Muscle layer of duodenum (tissue), 2 donors: Measurements from ENCODE around the gene TMEM184A.

ENCODE experiments used
- H3K27ac ChIP-seq: one replicate; pipeline ENCODE4 v1.7.0; 2013; ENCODE audit warnings: mild to moderate bottlenecking, low read length
- H3K27me3 ChIP-seq: one replicate; pipeline ENCODE4 v1.7.0; 2013; ENCODE audit warnings: low read depth, mild to moderate bottlenecking, control low read depth, low read length
- H3K36me3 ChIP-seq, 2 donors: one replicate each; pipeline ENCODE4 v1.7.0; 2013; ENCODE audit warnings: low read length in 2 of 2, control low read depth in 1 of 2, mild to moderate bottlenecking in 1 of 2; ENCODE audit not compliant: insufficient read depth in 2 of 2, control insufficient read depth in 1 of 2
- H3K4me1 ChIP-seq, 2 donors: one replicate each; pipeline ENCODE4 v1.7.0; 2013; ENCODE audit warnings: low read length in 2 of 2, mild to moderate bottlenecking in 2 of 2, control low read depth in 1 of 2, moderate library complexity in 1 of 2; ENCODE audit not compliant: insufficient read depth in 2 of 2, control insufficient read depth in 1 of 2
- H3K4me3 ChIP-seq, 2 donors: one replicate each; pipeline ENCODE4 v1.7.0; 2013; ENCODE audit warnings: low read length in 2 of 2, low read depth in 1 of 2, mild to moderate bottlenecking in 1 of 2
- H3K9me3 ChIP-seq, 2 donors: one replicate each; pipeline ENCODE4 v1.7.0; 2013; ENCODE audit warnings: low read length in 2 of 2, control low read depth in 1 of 2, mild to moderate bottlenecking in 1 of 2; ENCODE audit not compliant: control insufficient read depth in 1 of 2
- donor health status: healthy.

The TMEM184A gene

GRCh38 chr7:1555046-1555812 lies 776 bp downstream of the TMEM184A start:
- H3K27ac ChIP-seq, result peak overlapping the region; percentile 39
- H3K9me3 ChIP-seq, result no peaks in the 10 kb centered on the region
- no peaks in the 10 kb centered on the region for H3K27me3 ChIP-seq
- no peaks in the 10 kb centered on the region for H3K36me3 ChIP-seq
- H3K4me3 ChIP-seq, result peak overlapping the region in 1 of 2 donors; percentile 26
- H3K4me1 ChIP-seq, result peaks cover 0 to 11% of the 10 kb centered on the region in 2 donors

- H3K9me3 ChIP-seq, result no peaks in the 10 kb centered on the region
- no peaks in the 10 kb centered on the region for H3K27me3 ChIP-seq
- H3K36me3 ChIP-seq, result no peaks in the 10 kb centered on the region
- H3K4me1 ChIP-seq, result peaks cover 0 to 11% of the 10 kb centered on the region in 2 donors
- peak overlapping the region in 1 of 2 donors; percentile 26 for H3K4me3 ChIP-seq
- H3K27ac ChIP-seq, result no peak overlapping the region
These were observed 1.5 kb downstream of the TMEM184A start for GRCh38 chr7:1554333-1555045.

GRCh38 chr7:1553512-1554210 lies 2.3 kb downstream of the TMEM184A start:
- no peaks in the 10 kb centered on the region for H3K36me3 ChIP-seq
- H3K27ac ChIP-seq, result no peak overlapping the region
- no peaks in the 10 kb centered on the region for H3K27me3 ChIP-seq
- no peaks in the 10 kb centered on the region for H3K9me3 ChIP-seq
- peaks cover 0 to 11% of the 10 kb centered on the region in 2 donors for H3K4me1 ChIP-seq
- H3K4me3 ChIP-seq, result no peak overlapping the region

GRCh38 chr7:1552200-1552599 lies 3.8 kb downstream of the TMEM184A start:
- H3K4me1 ChIP-seq, result peaks cover 0 to 11% of the 10 kb centered on the region in 2 donors
- no peaks in the 10 kb centered on the region for H3K9me3 ChIP-seq
- H3K4me3 ChIP-seq, result no peak overlapping the region
- H3K27ac ChIP-seq, result no peak overlapping the region
- H3K27me3 ChIP-seq, result no peaks in the 10 kb centered on the region
- H3K36me3 ChIP-seq, result no peaks in the 10 kb centered on the region

- Histone ChIP-seq H3K9me3 (no peaks in the 10 kb centered on the region), H3K4me1 (peaks cover 0 to 8% of the 10 kb centered on the region in 2 donors), H3K4me3 (no peak overlapping the region), H3K36me3 (no peaks in the 10 kb centered on the region), H3K27me3 (no peaks in the 10 kb centered on the region), H3K27ac (no peak overlapping the region)
These were observed 5.2 kb downstream of the TMEM184A start for GRCh38 chr7:1550846-1551155.

- Histone ChIP-seq H3K9me3 (no peaks in the 10 kb centered on the region), H3K27ac (no peak overlapping the region), H3K27me3 (no peaks in the 10 kb centered on the region), H3K4me1 (peaks cover 0 to 2% of the 10 kb centered on the region in 2 donors), H3K36me3 (no peaks in the 10 kb centered on the region), H3K4me3 (no peak overlapping the region)
These were observed 5.8 kb downstream of the TMEM184A start for GRCh38 chr7:1550005-1550845.

- H3K36me3 ChIP-seq, result no peaks in the 10 kb centered on the region
These were observed 6.5 kb downstream of the TMEM184A start for GRCh38 chr7:1549357-1550004.

GRCh38 chr7:1548944-1549343 lies 7.1 kb downstream of the TMEM184A start:
- Histone ChIP-seq H3K27me3 (no peaks in the 10 kb centered on the region), H3K27ac (no peak overlapping the region), H3K9me3 (no peaks in the 10 kb centered on the region), H3K4me1 (no peaks in the 10 kb centered on the region), H3K4me3 (no peak overlapping the region), H3K36me3 (peaks cover 0 to 5% of the 10 kb centered on the region in 2 donors)

More at GRCh38 chr7:1549357-1550004, 6.5 kb downstream of the TMEM184A start:
- no peak overlapping the region for H3K4me3 ChIP-seq
- H3K4me1 ChIP-seq, result no peaks in the 10 kb centered on the region
- H3K27me3 ChIP-seq, result no peaks in the 10 kb centered on the region
- no peaks in the 10 kb centered on the region for H3K9me3 ChIP-seq
- H3K27ac ChIP-seq, result no peak overlapping the region

- Histone ChIP-seq H3K4me3 (no peak overlapping the region), H3K27ac (no peak overlapping the region), H3K36me3 (peaks cover 0 to 10% of the 10 kb centered on the region in 2 donors)
These were observed 7.6 kb downstream of the TMEM184A start for GRCh38 chr7:1548438-1548831.

GRCh38 chr7:1547777-1548437 lies 8.1 kb downstream of the TMEM184A start:
- no peak overlapping the region for H3K4me3 ChIP-seq
- H3K27me3 ChIP-seq, result no peaks in the 10 kb centered on the region
- no peaks in the 10 kb centered on the region for H3K9me3 ChIP-seq
- no peaks in the 10 kb centered on the region for H3K4me1 ChIP-seq
- H3K27ac ChIP-seq, result no peak overlapping the region
- H3K36me3 ChIP-seq, result peaks cover 0 to 15% of the 10 kb centered on the region in 2 donors

More at GRCh38 chr7:1548438-1548831, 7.6 kb downstream of the TMEM184A start:
- Histone ChIP-seq H3K27me3 (no peaks in the 10 kb centered on the region), H3K4me1 (no peaks in the 10 kb centered on the region), H3K9me3 (no peaks in the 10 kb centered on the region)
